NCI-H2107 (cell line): ENCODE results near the gene CALHM6.

Experiments
- DNase-seq: peaks from one replicate; lab custom pipeline; 2025; lab: John Stamatoyannopoulos, UW

The CALHM6 gene

DNA sequence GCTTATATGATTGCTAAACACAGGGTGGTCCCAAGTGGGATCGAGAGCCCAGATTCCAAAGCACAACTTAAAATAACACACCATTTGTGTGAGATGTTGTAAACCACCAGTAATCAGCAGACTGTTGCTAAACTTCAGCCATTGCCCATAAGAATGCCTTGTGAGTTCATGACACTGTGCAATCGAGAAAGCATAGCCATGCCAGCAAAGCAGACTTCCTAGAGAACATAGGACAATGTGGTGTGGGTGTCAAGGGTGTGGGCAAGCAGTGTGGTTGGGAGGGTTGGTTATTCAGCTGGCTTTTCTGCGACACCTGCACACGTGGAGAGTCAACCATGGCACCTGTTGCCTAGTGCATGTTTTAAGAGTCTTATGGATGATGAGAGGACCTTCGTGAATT, 16.1 kb upstream of the CALHM6 start:
- no peak for DNase-seq

- no peak for DNase-seq
These were observed 14.8 kb upstream of the CALHM6 start for GRCh38 chr6:116446399-116446798.

- no peak for DNase-seq
These were observed 14.1 kb upstream of the CALHM6 start for GRCh38 chr6:116447052-116447451.

GRCh38 chr6:116447496-116448011, 13.6 kb upstream of the CALHM6 start:
- DNase-seq = no peak

DNA sequence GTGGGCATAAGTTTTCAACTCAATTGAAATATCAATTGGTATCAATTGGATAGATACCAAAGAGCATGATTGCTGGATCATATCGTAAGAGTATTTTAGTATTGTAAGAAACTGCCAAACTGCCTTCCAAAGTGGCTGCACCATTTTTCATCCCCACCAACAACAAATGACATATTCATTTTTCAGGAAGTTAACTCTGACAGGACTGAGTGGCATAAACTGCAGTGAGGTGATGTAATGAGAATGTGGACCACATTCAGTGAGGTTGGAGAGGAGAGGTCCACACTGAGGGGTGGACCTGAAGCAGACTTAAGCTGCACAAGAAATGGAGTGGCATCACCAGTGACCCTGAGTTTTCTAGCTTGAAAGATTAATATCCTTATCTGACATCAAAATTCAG, 11.6 kb upstream of the CALHM6 start:
- DNase-seq = no peak

DNA sequence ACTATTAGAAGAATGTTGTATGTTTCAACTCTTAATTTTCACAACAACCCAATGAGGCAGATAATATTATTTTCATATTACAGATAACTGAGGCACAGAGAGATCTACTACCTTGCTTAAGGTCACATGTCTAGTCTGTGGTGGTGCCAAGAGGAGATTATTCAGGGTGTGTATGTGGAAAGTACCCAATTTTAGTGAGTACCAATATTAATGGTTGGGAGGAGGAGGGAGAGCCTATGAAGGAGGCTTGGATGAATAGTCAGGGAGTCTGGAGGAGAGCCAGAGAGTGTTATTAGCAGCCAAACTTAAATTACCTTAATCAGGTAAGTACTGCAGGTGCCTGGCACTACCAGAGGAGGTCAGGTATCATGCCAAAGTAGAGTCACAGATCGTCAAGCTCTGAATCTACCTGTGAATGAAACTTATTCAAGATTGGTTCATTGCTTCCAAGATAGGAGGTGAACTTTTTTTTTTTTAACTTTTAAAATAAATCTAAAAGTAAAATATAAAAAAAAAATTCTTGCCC, 10.9 kb upstream of the CALHM6 start:
- no peak for DNase-seq

- no peak for DNase-seq
These were observed 10.1 kb upstream of the CALHM6 start for GRCh38 chr6:116450769-116451740.

DNA sequence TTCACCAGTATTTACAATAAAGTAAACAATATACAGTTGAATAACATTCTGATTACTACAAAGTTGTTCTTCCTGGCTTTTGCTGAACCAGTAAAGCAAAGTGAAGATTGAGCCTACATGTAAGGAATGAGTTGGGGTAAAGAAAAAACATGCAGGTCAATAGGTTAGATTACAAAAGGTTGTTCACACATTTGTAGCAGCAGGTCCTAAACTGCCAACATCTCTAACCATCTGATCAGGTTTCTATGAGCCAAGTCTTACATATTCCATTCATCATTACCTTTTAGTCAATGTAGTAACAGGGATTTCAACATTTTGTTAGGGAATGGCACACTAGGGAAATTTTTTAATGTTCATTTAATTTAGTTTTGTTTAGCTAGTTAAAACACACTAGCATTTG, 9.3 kb upstream of the CALHM6 start:
- DNase-seq = no peak

DNA sequence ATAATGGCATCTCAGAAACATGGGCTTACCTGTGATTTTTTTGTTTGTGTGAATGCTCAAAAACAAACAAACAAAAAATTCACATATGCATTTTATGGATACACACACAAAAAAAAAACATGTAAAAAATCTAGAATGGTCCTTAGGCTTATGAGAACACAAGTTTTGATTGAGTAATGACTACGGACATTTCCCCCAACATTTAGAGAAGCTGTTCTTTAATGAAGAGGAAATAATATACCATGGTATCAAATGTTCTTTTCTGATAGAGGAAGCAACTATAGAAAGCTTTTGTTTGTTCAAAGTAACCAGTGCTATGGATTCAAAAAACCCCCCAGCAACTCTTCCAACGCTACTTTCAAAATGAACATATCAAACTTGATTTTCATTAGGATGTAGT, 8.6 kb upstream of the CALHM6 start:
- no peak for DNase-seq

DNA sequence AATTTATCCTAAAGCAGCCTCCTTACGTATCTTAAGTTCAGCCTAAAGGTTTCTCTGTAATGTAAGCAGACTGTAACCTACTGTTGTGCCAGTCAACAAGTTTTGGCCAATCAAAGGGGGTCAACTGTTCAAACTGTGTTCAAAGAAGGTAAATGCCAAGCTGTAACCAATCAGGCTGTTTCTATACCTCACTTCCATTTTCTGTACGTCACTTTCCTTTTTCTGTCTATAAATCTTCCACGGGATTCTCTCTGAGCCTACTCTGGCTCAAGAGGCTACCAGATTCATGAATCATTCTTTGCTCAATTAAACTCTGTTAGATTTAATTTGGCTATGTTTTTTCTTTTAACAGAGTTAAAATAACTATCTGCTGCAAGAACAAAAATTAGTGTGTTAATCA, 5.1 kb upstream of the CALHM6 start:
- DNase-seq = no peak

DNA sequence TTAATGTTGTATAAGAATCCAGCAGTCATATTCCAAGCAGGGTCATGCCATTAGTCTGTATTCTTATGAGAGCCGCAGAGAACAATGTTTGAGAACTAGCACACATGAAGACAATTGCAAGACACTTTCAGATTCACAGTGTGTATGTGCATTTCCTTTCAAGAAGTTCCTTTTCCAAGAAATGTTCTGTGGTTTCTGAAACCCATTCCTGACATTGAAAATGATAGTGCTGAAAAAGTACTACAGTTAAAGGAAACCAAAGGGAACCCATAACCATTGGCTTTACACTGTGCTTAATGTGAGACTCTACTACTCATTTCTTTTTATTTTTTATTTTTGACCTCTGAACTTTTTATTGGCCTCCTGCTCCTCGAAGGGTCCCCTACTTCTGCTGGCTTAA, 4.2 kb upstream of the CALHM6 start:
- DNase-seq = no peak

GRCh38 chr6:116458264-116458663, 2.9 kb upstream of the CALHM6 start:
- no peak for DNase-seq

- DNase-seq = no peak
These were observed 1.2 kb upstream of the CALHM6 start for GRCh38 chr6:116459927-116460326.

DNA sequence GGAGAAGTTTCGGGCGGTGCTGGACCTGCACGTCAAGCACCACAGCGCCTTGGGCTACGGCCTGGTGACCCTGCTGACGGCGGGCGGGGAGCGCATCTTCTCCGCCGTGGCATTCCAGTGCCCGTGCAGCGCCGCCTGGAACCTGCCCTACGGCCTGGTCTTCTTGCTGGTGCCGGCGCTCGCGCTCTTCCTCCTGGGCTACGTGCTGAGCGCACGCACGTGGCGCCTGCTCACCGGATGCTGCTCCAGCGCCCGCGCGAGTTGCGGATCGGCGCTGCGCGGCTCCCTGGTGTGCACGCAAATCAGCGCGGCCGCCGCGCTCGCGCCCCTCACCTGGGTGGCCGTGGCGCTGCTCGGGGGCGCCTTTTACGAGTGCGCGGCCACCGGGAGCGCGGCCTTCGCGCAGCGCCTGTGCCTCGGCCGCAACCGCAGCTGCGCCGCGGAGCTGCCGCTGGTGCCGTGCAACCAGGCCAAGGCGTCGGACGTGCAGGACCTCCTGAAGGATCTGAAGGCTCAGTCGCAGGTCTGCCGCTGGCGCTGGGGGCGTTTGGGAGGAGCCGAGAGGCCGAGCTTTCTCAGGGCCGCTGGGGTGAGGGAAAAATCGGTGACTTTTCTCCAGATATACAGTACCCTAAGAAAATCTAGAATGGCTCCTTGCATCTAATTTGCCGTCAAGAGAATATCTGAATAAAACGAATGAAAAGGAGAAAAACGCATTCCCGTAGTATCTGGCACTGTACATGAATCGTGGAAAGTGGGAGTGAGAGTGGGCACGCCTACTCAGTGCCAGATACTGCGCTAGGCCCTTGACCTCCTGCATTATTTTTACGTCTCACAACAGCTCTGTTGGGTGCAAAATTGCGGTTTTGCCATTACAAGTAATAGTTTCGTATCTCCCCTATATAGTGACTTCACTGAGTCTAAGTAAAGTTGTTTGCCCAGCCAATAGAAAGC, 1.0 kb downstream of the CALHM6 start:
- DNase-seq = no peak

DNA sequence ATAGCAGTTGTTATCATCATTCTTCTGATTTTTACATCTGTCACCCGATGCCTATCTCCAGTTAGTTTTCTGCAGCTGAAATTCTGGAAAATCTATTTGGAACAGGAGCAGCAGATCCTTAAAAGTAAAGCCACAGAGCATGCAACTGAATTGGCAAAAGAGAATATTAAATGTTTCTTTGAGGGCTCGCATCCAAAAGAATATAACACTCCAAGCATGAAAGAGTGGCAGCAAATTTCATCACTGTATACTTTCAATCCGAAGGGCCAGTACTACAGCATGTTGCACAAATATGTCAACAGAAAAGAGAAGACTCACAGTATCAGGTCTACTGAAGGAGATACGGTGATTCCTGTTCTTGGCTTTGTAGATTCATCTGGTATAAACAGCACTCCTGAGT, 2.1 kb downstream of the CALHM6 start:
- no peak for DNase-seq

DNA sequence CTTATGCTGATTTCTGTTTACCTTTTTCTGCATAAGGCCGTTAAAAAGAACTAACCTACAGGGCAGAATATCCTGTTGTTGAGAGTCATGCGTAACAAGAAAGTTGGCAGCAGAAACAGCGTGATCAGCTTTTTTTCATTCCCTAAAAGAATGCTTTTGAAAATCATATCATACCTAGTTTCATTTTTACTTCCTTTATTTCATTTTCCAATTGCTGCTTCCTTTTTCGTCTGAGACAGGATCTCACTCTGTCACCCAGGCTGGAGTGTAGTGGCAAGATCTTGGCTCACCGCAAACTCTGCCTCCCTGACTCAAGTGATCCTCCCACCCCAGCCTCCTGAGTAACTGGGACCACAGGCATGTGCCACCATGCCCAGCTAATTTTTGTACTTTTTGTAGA, 4.1 kb downstream of the CALHM6 start:
- DNase-seq = no peak

DNA sequence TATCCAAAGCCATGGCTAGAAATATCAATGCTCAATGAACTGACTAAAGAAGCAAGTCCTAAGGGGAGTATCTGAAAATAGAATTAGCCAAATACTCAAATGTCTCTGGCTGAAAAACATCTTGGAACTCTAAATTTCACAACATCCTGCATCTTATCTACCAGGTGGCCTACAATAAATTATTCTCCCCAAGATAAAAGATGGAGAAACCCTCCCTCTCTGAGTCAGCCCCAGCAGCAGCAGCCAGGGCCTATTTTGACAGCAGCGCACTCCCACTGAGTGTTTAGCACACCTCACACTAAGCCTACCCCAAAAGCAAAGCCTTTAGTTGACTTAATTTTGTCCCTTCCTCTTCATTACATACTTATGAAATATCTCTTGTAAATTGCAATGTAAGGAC, 5.9 kb downstream of the CALHM6 start:
- no peak for DNase-seq

GRCh38 chr6:116467514-116467913, 6.3 kb downstream of the CALHM6 start:
- no peak for DNase-seq

DNA sequence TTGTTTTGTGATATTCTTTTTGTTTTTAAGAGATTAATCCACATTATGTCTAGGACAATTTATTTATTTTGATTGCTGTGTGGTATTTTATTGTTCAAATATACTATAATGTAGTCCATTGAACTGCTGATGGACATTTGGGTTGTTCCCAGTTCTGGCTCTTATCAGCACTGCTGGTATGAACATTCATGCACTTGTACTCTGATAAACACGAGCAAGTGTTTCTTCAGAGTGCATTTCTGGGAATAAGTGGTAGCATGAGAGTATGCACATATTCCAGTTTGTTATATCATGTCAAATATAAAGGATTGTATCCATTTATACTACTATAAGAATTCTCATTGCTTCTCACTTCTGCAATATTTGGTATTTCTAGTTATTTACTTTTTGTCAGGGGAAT, 7.1 kb downstream of the CALHM6 start:
- no peak for DNase-seq

GRCh38 chr6:116471531-116471930, 10.4 kb downstream of the CALHM6 start:
- DNase-seq = no peak

DNA sequence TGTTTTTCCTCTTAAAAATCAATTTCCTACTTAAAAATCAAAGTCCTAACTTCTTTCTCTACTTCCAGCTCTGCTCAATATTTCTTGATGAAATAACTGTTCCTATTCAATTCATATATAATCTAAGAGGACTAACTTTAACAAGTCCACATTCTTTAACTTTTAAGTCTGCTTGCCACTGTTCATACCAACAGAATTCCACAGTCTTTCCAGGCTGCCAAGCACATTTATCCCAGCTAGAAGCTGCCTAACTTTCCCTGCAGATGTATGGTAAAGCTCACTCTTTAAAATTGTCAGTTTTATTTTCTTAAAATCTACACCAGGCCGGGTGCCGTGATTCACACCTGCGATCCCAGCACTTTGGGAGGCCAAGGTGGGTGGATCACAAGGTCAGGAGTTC, 11.5 kb downstream of the CALHM6 start:
- DNase-seq = no peak

- no peak for DNase-seq
These were observed 14.0 kb downstream of the CALHM6 start for GRCh38 chr6:116475141-116475540.
